Measurements from ENCODE around the gene SLX4.

SLX4 gene

GRCh38 chr16:3602320-3602653 is 9.1 kb downstream of the SLX4 start:
- no peak for DNase-seq (ENCODE audit: extremely low read depth in 1 of 2, low read depth in 1 of 2)

GRCh38 chr16:3601614-3602319 is 9.6 kb downstream of the SLX4 start:
- DNase-seq (ENCODE audit: extremely low read depth in 1 of 2, low read depth in 1 of 2), result no peak

- DNase-seq (ENCODE audit: extremely low read depth in 1 of 2, low read depth in 1 of 2), result no peak
Measured at GRCh38 chr16:3599922-3600321, 11.5 kb downstream of the SLX4 start.

- no peak for DNase-seq (ENCODE audit: extremely low read depth in 1 of 2, low read depth in 1 of 2)
Measured at GRCh38 chr16:3599121-3599520, 12.3 kb downstream of the SLX4 start.

DNA sequence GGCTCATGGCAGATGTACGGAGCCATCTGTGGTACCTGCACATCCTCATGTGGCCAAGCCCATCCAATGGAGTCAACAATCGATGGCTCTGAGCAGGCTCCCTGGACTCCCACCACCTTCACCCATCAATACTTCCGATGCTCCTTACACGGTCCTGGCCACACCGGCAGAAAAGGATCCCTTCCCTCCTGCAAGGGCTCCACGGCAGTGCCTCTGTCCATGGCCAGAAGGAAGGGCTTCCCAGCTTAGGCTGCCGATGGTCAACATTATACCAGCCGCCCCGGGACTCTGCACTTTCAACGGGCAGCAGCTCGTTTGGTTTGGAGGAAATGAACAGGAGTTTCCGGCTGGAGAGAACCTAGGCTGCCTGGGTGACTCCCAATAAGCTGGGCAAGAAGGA is 13.2 kb downstream of the SLX4 start:
- no peak for DNase-seq (ENCODE audit: extremely low read depth in 1 of 2, low read depth in 1 of 2)

GRCh38 chr16:3597676-3598075 is 13.7 kb downstream of the SLX4 start:
- no peak for DNase-seq (ENCODE audit: extremely low read depth in 1 of 2, low read depth in 1 of 2)

DNA sequence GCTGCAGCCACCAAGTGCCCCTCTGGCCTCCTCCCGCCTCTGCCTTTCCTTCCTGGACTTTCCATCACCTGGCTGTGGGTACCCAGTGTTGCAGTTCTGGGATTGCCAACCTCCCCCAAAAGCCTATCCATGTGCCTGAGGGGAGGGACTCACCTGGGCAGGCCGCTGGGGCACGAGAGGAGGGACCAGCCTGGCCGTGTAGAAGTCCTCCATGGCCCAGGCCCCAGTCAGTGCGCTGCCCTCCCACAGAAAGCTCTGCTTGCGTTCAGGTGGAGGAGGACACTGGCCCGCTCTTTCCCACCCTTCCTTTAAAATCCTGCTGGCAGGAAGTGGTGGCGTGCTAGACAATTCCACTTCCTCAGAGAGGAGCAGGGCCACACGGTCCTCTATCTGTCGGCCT is 14.2 kb downstream of the SLX4 start:
- DNase-seq (ENCODE audit: extremely low read depth in 1 of 2, low read depth in 1 of 2), result no peak

- no peak for DNase-seq (ENCODE audit: extremely low read depth in 1 of 2, low read depth in 1 of 2)
Measured at GRCh38 chr16:3596101-3596861, 15.1 kb downstream of the SLX4 start.

DNA sequence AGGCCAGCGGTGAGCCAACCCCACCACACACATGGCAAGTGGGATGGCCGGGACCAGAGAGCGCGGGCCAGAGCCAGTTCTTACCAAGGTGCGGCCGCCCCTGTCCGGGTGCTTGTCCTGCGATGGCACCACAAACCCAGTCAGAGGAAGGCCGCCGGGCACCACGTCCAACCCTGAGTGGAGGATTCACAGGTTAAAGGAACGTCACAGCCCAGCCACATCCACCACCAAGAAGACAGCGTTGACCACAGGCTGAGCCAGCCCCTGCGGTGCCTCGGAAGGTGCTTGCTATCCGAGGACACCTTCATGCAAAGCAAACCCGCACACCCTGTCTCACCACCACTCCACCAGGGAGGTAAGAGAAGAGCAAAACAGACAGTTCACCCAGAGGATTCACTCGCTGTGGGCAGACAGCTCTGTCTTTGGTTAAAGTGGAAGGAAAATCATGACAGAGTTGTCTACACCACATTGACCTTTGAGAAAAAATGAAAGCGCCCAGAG is 15.8 kb downstream of the SLX4 start:
- no peak for DNase-seq (ENCODE audit: extremely low read depth in 1 of 2, low read depth in 1 of 2)

DNA sequence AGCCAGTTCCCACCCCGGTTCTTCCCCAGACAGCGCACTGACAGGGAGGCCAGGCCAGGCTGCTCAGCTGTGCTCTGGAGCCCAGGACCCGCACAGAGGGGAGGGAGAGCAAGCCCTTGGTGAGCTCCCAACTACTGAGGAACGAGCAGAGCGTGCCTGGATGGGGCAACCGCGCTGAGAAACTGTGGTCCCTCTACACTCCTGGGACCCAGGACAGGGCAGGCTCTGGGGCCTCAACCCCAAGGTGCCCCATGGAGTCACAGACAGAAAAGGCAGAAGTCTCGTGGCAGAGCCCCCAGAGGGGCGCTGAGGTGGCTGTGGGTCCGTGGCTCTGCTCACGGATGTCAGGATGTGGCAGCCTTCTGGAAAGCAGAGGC is 16.3 kb downstream of the SLX4 start:
- DNase-seq (ENCODE audit: extremely low read depth in 1 of 2, low read depth in 1 of 2), result no peak

DNA sequence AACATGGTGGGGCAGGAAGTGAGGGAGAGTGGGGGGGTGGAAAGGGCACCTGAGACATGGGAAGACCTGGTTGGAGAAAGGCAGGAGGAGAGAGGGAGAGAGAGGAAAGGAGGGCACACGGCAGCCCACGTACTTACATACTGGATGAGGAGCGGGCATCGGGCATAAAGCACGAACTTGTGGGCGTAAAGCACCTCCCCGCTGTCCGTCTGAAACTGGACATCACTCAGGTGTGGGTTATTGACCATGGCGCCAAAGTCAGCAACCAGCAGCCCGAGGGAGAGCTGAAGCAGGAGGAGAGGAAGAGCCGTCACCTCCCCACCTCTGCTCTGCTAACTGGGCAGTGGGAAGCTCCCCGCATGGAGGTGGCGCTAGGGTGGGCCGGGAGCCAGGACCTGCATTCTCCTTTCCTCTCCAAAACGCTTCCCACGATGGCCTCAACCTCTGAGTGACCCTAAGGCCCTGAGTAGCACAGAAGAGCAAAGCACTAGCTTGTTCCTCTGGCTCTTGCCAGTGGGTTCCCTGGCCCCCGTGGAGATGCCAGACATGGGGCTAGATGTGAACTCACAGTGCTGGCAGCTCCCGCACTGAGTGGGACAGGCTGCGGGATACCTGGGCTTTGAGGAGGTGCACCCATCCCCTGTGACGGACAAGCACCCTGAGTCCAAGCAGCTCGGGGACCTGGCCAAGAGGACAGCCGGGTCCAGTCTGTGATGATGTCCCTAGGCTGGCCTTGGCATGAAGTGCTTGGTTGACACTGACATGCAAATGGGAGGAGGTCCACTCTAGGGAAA is 16.9 kb downstream of the SLX4 start:
- DNase-seq (ENCODE audit: extremely low read depth in 1 of 2, low read depth in 1 of 2), result no peak

- no peak for DNase-seq (ENCODE audit: extremely low read depth in 1 of 2, low read depth in 1 of 2)
Measured at GRCh38 chr16:3592559-3592958, 18.8 kb downstream of the SLX4 start.

- no peak for DNase-seq (ENCODE audit: extremely low read depth in 1 of 2, low read depth in 1 of 2)
Measured at GRCh38 chr16:3591991-3592390, 19.4 kb downstream of the SLX4 start.

GRCh38 chr16:3591436-3591803 is 20.0 kb downstream of the SLX4 start:
- DNase-seq (ENCODE audit: extremely low read depth in 1 of 2, low read depth in 1 of 2), result no peak

DNA sequence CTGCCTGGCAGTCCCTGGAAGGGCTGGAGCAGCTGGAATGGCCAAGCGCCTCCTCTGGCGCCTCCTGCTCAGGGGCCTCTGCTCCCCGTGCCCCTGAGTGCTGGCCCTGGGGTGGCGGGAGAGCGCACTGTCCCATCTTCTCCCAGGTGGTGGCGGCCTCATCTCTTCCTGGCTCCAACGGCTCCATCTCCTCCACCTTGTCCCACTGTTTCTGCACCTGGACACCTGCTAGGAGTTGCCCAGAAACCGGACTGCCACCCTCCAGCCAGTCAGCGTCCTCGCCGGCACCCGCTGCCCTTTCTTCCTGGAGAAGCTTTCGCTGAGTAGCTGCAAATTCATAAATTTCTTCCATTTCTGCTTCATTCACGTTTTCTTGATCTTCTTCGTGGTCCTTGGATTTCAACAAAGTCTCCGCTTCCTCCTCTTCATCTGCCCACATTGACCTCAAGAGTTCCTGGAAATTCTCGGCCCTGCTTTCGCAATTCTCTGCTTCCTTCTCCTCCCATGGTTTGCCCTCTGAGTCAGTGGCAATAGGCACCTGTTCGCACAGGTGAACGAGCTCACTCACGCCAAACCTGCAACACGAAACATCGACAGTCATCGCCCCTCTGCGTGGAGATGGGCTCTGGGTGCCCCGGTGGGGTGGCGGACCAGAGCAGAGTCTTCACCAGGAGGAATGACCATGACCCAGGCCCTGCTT is 20.5 kb downstream of the SLX4 start:
- DNase-seq (ENCODE audit: extremely low read depth in 1 of 2, low read depth in 1 of 2), result no peak

GRCh38 chr16:3589991-3590701 is 21.3 kb downstream of the SLX4 start:
- no peak for DNase-seq (ENCODE audit: extremely low read depth in 1 of 2, low read depth in 1 of 2)

GRCh38 chr16:3589441-3589921 is 21.9 kb downstream of the SLX4 start:
- no peak for DNase-seq (ENCODE audit: extremely low read depth in 1 of 2, low read depth in 1 of 2)

DNA sequence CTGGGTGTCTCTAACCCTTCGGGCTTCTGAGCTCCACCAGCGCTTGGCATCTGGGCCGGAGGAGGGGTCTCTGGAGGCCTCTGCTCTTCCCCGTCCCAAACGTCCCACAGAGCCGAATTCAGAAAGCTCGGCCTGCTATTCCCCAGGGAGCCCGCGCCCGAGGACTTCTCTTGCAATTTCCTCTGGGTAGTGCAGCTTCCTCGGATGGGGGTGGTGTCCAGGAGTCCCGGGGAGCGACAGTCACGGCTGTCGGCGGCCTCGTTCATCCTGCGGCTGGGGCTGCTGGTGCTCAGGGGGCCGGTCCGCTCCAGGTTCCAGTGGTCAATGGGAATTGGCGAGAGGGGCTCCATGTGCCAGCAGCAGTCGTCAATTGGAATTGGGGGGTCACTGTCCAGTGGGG is 22.4 kb downstream of the SLX4 start:
- DNase-seq (ENCODE audit: extremely low read depth in 1 of 2, low read depth in 1 of 2), result no peak

DNA sequence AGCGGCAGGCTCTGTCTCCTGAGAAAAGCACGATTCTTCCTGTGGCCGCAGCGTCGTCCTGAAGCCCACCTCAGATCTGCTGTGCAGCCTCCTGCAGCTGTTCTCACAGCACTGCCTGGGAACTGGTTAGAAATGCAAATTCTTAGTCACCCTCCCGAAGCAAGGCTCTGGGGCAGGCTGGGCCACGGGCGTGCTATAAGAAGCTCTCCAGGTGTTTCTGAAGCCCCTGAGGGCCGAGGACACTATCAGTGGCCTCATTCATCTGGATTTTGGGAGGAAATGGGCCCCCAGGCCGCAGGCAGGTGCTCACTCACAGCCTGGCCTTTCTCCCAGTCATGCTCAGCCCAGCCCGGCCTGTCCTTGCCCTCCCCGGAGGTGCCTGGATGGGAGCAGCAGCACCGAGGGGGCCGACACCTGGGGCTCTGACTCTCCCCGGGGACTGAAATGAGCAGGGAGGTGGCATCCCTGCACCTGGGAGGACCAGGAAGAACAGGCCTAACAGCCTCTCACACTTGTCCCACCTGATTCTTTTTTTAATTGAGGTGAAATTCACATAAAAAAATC is 23.8 kb downstream of the SLX4 start:
- no peak for DNase-seq (ENCODE audit: extremely low read depth in 1 of 2, low read depth in 1 of 2)

DNA sequence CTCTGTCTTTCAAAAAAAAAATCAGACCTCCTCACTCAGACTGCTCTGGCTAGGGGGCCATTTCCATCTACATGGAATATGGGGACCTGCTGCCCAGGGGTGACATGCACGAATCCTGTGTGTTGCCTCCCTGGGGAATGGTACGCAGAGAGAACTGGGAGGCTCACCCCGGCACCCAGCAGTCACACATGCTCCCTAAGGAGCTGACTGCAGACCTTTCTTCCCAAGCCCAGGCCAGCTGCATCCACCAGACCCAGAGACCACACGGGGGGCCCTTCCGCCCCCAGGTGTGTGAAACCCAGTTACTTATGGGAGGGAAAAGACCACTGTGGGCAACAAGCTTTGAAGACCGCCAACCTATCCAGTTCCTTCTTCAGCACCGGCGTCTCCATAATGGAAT is 27.0 kb downstream of the SLX4 start:
- DNase-seq (ENCODE audit: extremely low read depth in 1 of 2, low read depth in 1 of 2), result no peak

Measured in activated CD8-positive, alpha-beta memory T cell treated with anti-CD3 and anti-CD28 coated beads for 1 hour (primary cell).